NCI-H748 treated with DMSO at 0.1 percent for 48 hours (cell line): Measurements from ENCODE around the gene P2RY13.

Source experiments
- DNase-seq: peaks from one replicate; lab custom pipeline; 2025; lab: John Stamatoyannopoulos, UW

The P2RY13 gene

GRCh38 chr3:151320131-151320530 lies 9.2 kb downstream of the P2RY13 start:
- no peak for DNase-seq

- no peak for DNase-seq
Observed at GRCh38 chr3:151319628-151320027, 9.7 kb downstream of the P2RY13 start.

GRCh38 chr3:151318991-151319390 lies 10.4 kb downstream of the P2RY13 start:
- no peak for DNase-seq

- no peak for DNase-seq
Observed at GRCh38 chr3:151318313-151318712, 11.0 kb downstream of the P2RY13 start.

- no peak for DNase-seq
Observed at GRCh38 chr3:151316267-151316991, 12.9 kb downstream of the P2RY13 start, which contains the start of gene GPR87. GPR87 (minus strand) TSS chr3:151316820; CDS start chr3:151300100, 16,720 bp downstream.

GRCh38 chr3:151315846-151316245 lies 13.5 kb downstream of the P2RY13 start:
- no peak for DNase-seq

GRCh38 chr3:151315136-151315535 lies 14.2 kb downstream of the P2RY13 start:
- no peak for DNase-seq

- DNase-seq = no peak
Observed at GRCh38 chr3:151314593-151314992, 14.8 kb downstream of the P2RY13 start.

- no peak for DNase-seq
Observed at GRCh38 chr3:151314137-151314536, 15.2 kb downstream of the P2RY13 start.

- DNase-seq = no peak
Observed at GRCh38 chr3:151312972-151313371, 16.4 kb downstream of the P2RY13 start.

GRCh38 chr3:151309566-151309965 lies 19.8 kb downstream of the P2RY13 start:
- DNase-seq = no peak

GRCh38 chr3:151307583-151308488 lies 21.5 kb downstream of the P2RY13 start:
- no peak for DNase-seq

GRCh38 chr3:151307131-151307530 lies 22.2 kb downstream of the P2RY13 start:
- DNase-seq = no peak

GRCh38 chr3:151306168-151306810 lies 23.1 kb downstream of the P2RY13 start:
- no peak for DNase-seq

- no peak for DNase-seq
Observed at GRCh38 chr3:151305775-151306151, 23.6 kb downstream of the P2RY13 start.

GRCh38 chr3:151305060-151305774 lies 24.1 kb downstream of the P2RY13 start:
- DNase-seq = no peak

- no peak for DNase-seq
Observed at GRCh38 chr3:151303751-151304150, 25.6 kb downstream of the P2RY13 start.

- DNase-seq = no peak
Observed at GRCh38 chr3:151301787-151302186, 27.6 kb downstream of the P2RY13 start.

GRCh38 chr3:151300539-151300938 lies 28.8 kb downstream of the P2RY13 start:
- no peak for DNase-seq

GRCh38 chr3:151299006-151299405 lies 30.3 kb downstream of the P2RY13 start:
- no peak for DNase-seq

- no peak for DNase-seq
Observed at GRCh38 chr3:151297429-151297828, 31.9 kb downstream of the P2RY13 start.

- DNase-seq = no peak
Observed at GRCh38 chr3:151296226-151296625, 33.1 kb downstream of the P2RY13 start.
